ENCODE measurements around the gene PPP2R2C.

DNA sequence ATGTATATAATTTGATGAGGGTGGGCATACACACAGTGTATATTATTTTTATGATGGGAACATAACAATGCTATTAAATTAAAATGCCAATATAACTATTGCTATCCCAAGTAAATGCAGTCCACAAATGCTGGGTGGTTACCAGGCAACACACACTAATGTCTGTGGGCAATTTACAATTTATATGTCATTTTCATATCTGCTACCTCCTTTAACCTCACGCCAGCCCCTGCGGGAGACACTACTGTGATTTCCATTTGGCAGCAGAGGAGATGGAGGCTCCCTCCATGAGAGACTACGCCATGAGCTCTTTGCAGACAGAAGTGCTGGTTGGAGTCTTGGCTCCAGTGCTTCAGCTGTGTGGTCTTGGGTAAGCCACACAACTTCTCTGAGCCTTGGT is 87.9 kb downstream of the PPP2R2C start:
- TF ChIP-seq, protein P1, sequence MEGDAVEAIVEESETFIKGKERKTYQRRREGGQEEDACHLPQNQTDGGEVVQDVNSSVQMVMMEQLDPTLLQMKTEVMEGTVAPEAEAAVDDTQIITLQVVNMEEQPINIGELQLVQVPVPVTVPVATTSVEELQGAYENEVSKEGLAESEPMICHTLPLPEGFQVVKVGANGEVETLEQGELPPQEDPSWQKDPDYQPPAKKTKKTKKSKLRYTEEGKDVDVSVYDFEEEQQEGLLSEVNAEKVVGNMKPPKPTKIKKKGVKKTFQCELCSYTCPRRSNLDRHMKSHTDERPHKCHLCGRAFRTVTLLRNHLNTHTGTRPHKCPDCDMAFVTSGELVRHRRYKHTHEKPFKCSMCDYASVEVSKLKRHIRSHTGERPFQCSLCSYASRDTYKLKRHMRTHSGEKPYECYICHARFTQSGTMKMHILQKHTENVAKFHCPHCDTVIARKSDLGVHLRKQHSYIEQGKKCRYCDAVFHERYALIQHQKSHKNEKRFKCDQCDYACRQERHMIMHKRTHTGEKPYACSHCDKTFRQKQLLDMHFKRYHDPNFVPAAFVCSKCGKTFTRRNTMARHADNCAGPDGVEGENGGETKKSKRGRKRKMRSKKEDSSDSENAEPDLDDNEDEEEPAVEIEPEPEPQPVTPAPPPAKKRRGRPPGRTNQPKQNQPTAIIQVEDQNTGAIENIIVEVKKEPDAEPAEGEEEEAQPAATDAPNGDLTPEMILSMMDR (IDR thresholded peaks at IDR 0.05) = no peak
- TF ChIP-seq ZFX (IDR thresholded peaks at IDR 0.05; ENCODE audit: borderline replicate concordance) = no peak
